IMR-90 (cell line): Measurements from ENCODE around the gene PRKN.

Experiments used
- MAZ ChIP-seq: IDR thresholded peaks from 2 replicates; pipeline ENCODE4 v1.6.1; 2012; ENCODE audit warnings: low read depth, mild to moderate bottlenecking, low read length, improper control_type of control experiment, moderate library complexity, borderline replicate concordance
- MXI1 ChIP-seq: IDR thresholded peaks from 2 replicates; pipeline ENCODE4 v1.6.1; 2012; ENCODE audit warnings: low read depth, mild to moderate bottlenecking, low read length, moderate library complexity, borderline replicate concordance
- POLR2A ChIP-seq: IDR thresholded peaks from 2 replicates; pipeline ENCODE4 v1.6.1; 2012; ENCODE audit warnings: mild to moderate bottlenecking, low read depth, low read length
- RAD21 ChIP-seq: IDR thresholded peaks from 2 replicates; pipeline ENCODE4 v1.6.1; 2012; ENCODE audit warnings: low read length, improper control_type of control experiment
- SMC3 ChIP-seq: fragments of 150-350 bp; IDR thresholded peaks from 2 replicates; pipeline ENCODE4 v1.6.1; 2016; ENCODE audit warnings: low read depth, mild to moderate bottlenecking, antibody characterized with exemption, low read length, moderate library complexity
- TF ChIP-seq, protein P1 (sequence below): conservative IDR thresholded peaks from 2 replicates; pipeline ENCODE4 v1.5.1; 2012; ENCODE audit warnings: mild to moderate bottlenecking, low read depth, low read length, improper control_type of control experiment
- TF ChIP-seq, protein P2 (sequence below): fragments of 150-350 bp; IDR thresholded peaks from 2 replicates; pipeline ENCODE4 v1.6.1; 2017; ENCODE audit warnings: mild to moderate bottlenecking, antibody characterized with exemption, low read length, low read depth

DNA sequence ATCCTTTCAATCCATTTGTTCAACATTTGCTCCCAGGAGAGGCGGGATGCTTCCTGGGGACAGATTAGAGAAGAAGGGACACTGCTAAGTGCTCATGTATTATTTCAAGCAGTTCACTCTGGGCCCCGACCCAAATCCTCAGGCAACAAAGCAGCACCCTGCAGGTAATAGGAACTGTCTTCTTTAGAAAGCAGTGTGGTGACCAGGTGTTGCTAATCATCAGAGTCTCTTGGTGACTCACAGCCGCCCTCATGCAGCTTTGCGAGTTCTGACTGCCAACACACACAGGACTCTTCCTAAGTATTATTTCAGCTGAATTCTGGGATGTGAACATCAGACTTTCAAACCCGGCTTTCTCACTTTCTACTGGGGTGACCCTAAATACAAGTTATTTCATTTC is 356.4 kb downstream of the PRKN start:
- TF ChIP-seq, protein P1, sequence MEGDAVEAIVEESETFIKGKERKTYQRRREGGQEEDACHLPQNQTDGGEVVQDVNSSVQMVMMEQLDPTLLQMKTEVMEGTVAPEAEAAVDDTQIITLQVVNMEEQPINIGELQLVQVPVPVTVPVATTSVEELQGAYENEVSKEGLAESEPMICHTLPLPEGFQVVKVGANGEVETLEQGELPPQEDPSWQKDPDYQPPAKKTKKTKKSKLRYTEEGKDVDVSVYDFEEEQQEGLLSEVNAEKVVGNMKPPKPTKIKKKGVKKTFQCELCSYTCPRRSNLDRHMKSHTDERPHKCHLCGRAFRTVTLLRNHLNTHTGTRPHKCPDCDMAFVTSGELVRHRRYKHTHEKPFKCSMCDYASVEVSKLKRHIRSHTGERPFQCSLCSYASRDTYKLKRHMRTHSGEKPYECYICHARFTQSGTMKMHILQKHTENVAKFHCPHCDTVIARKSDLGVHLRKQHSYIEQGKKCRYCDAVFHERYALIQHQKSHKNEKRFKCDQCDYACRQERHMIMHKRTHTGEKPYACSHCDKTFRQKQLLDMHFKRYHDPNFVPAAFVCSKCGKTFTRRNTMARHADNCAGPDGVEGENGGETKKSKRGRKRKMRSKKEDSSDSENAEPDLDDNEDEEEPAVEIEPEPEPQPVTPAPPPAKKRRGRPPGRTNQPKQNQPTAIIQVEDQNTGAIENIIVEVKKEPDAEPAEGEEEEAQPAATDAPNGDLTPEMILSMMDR, result no peak
- TF ChIP-seq MXI1 (no peak), POLR2A (no peak), SMC3 (no peak), RAD21 (no peak), MAZ (no peak)
- TF ChIP-seq, protein P2, sequence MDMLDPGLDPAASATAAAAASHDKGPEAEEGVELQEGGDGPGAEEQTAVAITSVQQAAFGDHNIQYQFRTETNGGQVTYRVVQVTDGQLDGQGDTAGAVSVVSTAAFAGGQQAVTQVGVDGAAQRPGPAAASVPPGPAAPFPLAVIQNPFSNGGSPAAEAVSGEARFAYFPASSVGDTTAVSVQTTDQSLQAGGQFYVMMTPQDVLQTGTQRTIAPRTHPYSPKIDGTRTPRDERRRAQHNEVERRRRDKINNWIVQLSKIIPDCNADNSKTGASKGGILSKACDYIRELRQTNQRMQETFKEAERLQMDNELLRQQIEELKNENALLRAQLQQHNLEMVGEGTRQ, result no peak
